ENCODE results near the gene TMEM132C.

The TMEM132C gene

DNA sequence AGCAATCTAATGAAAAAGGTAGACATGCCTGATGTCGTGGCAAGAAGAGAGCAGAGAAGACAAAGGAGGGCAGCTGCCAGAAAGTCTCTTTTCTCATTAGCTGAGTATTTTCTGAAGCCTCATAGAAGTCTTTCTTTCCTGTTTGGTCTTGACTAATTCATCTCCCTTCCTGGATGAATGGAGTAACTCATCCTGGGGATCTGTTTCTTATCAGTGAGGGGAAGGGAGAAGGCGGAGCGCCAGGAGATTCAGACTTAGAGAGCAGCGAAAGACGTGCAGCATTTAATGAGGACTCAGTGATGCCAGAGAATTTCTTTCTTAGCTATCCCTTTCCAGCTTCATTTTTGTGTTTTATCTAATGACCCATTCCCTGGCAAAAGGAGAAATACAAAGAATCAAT is 467.4 kb downstream of the TMEM132C start:
- no peak for DNase-seq

DNA sequence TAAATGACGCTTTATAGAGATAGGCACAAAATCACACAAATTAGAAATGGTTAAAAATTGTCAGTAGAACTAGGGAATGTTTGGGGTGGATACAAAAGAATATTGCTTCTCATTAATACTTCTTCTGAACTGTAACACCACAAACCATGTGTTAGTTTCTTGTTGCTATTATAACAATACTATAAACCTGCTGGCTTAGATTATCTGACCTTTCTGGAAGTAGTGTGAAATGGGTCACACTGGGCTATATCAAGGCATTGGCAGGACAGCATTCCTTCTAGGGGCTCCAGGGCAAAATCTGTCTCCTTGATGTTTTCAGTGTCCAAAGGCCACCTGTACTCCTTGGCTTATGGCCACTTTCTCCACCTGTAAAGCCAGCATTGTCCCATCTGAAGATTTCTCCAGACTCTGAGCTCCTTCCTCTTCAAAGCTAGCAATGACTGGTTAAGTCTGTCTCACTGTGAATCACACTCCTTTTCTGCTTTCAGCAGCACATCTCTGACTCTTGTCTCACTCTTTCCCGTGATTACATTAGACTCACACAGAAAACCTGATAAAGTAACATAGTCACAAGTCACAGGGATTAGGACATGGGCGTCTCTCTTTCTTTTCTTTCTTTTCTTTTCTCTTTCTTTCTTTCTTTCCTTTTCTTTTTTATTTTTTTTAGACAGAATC is 470.5 kb downstream of the TMEM132C start:
- DNase-seq, result no peak

- DNase-seq, result no peak
Observed at GRCh38 chr12:128743916-128744315, 476.9 kb downstream of the TMEM132C start.

GRCh38 chr12:128745772-128746689 is 479.1 kb downstream of the TMEM132C start:
- no peak for DNase-seq

- DNase-seq, result no peak
Observed at GRCh38 chr12:128747441-128747840, 480.5 kb downstream of the TMEM132C start.

DNA sequence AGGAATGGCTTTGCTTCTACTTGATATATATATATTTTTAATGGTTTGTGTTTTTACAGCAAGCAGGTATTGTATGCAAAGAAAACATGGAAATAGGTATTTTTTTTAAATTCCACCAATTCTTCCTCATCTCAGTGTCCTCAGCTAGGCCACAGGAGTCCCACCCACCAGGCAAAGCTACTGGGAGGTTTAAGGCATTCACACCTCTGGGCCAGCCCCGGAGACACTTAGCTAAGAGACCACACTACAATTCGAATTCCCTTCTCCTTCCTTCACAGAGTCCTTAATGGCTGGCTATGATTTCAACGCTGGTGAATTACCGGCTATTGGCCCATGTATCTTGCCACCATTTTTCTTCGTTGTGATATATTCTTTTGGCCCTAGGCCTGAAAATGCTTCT is 485.4 kb downstream of the TMEM132C start:
- DNase-seq, result no peak

GRCh38 chr12:128753438-128753837 is 486.5 kb downstream of the TMEM132C start:
- no peak for DNase-seq

DNA sequence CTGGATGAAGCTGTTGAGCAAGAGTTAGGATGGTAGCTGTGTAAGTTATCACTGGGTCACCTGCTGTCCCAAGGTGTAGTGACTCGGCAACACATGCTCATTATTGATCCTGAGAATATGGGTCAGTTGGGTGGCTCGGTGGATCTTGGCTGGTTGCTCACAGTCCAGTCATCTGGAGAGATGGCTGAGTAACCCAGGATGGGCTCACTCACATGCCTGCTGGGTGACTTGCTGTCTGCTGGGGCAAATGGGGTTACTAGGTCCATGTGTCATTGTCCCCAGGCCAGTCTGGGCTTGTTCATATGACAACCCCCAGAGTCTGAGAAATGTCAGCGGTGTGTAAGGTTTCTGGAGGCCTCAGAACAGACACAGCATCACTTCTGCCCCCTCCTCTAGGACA is 487.3 kb downstream of the TMEM132C start:
- no peak for DNase-seq

GRCh38 chr12:128755566-128755965 is 488.6 kb downstream of the TMEM132C start:
- DNase-seq, result no peak

Measured in NCI-H2227 treated with DMSO at 0.1 percent for 48 hours (cell line).